Erythroblast (primary cell): ENCODE data around the gene COL4A2.

Experiments
- GATA1 ChIP-seq: IDR thresholded peaks from 2 replicates; pipeline ENCODE4 v1.6.1; 2011; ENCODE audit warnings: low read depth, mild to moderate bottlenecking, control low read depth, low read length, moderate library complexity
- POLR2A ChIP-seq: IDR thresholded peaks from 2 replicates; pipeline ENCODE4 v1.6.1; 2011; ENCODE audit warnings: mild to moderate bottlenecking, low read length

DNA sequence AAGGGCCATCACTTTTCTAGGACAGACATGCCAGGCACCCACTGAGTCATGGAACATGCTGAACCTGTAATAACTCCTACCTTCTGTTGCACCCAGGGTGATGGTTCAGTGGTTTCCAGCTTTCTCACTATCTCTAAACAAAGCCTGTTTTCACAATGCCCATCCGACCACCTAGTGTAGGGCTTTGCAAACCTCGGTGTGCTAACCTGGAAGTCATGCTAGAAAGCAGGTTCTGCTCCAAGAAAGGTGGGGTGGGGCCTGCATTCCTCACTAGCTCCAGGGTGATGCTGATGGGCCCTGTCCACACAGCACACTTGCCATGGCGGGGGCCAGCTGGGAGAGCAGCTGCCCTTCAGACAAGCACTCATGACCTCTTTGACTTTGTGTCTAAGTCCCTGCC is 43.4 kb downstream of the COL4A2 start:
- no peak for TF ChIP-seq POLR2A
- no peak for TF ChIP-seq GATA1
